22Rv1 (cell line): Measurements from ENCODE around the gene KRTAP5-7.
"Not testable (repeated sequence)": the region's sequence is repeated elsewhere in the genome, so short reads cannot be mapped to it uniquely, and the experiment has no call there.

Experiments used
- H3K27ac ChIP-seq: fragments of 450-650 bp; 2 replicates; pipeline ENCODE4 v1.5.1; 2017
- CTCF ChIP-seq: fragments of 450-650 bp; IDR thresholded peaks from 2 replicates; pipeline ENCODE4 v1.5.1; 2017; ENCODE audit warnings: mild to moderate bottlenecking
- ZFX ChIP-seq: fragments of 450-650 bp; IDR thresholded peaks from 2 replicates; pipeline ENCODE4 v1.6.1; 2017; ENCODE audit warnings: antibody characterized with exemption, borderline replicate concordance

The KRTAP5-7 gene

GRCh38 chr11:71539017-71539416, 11.9 kb downstream of the KRTAP5-7 start:
- H3K27ac ChIP-seq: no peak overlapping the region
- TF ChIP-seq CTCF (no peak), ZFX (no peak)

- not testable (repeated sequence) for H3K27ac ChIP-seq
These were observed 12.9 kb downstream of the KRTAP5-7 start for GRCh38 chr11:71539971-71540370.

GRCh38 chr11:71540521-71541304, 13.6 kb downstream of the KRTAP5-7 start:
- H3K27ac ChIP-seq: not testable (repeated sequence)

- TF ChIP-seq CTCF (no peak), ZFX (no peak)
- no peak overlapping the region for H3K27ac ChIP-seq
These were observed 15.3 kb downstream of the KRTAP5-7 start for GRCh38 chr11:71542382-71542781.

GRCh38 chr11:71542879-71543777, 16.1 kb downstream of the KRTAP5-7 start:
- TF ChIP-seq CTCF (no peak), ZFX (no peak)
- no peak overlapping the region for H3K27ac ChIP-seq

GRCh38 chr11:71543866-71544265, 16.8 kb downstream of the KRTAP5-7 start:
- TF ChIP-seq ZFX (no peak), CTCF (no peak)

GRCh38 chr11:71544525-71545214, 17.6 kb downstream of the KRTAP5-7 start:
- no peak overlapping the region for H3K27ac ChIP-seq
- TF ChIP-seq ZFX (no peak), CTCF (no peak)

More at GRCh38 chr11:71543866-71544265, 16.8 kb downstream of the KRTAP5-7 start:
- H3K27ac ChIP-seq: no peak overlapping the region

- H3K27ac ChIP-seq: no peak overlapping the region
These were observed 18.4 kb downstream of the KRTAP5-7 start for GRCh38 chr11:71545405-71545966.

More at GRCh38 chr11:71545405-71545966, 18.4 kb downstream of the KRTAP5-7 start:
- no peak for TF ChIP-seq ZFX
- no peak for TF ChIP-seq CTCF
